Astrocyte (in vitro differentiated cells and primary cell): ENCODE data around the gene TPO. TPM values are rescaled to one million over a fixed set of nuclear protein-coding genes. Genes with fewer than 3 reads are reported as not detected.

Experiments
- DNase-seq: peaks from one replicate; pipeline ENCODE4 v3.0.0-alpha.2; 2010; ENCODE audit warnings: low read depth
- FAIRE-seq: peaks from 2 replicates; lab custom pipeline; 2011; peaks lifted over from hg19 to GRCh38; lab: Jason Lieb, UNC
- H2AFZ ChIP-seq: 2 replicates; pipeline ENCODE4 v1.6.0; 2012; ENCODE audit warnings: low read depth, low read length, inconsistent platforms
- H3K27ac ChIP-seq: 2 replicates; pipeline ENCODE4 v1.5.1; 2011; ENCODE audit warnings: low read depth, low read length, inconsistent platforms
- H3K27me3 ChIP-seq: 2 replicates; pipeline ENCODE4 v1.6.0; 2011; ENCODE audit warnings: low read length, inconsistent platforms; ENCODE audit not compliant: insufficient read depth
- H3K36me3 ChIP-seq: 2 replicates; pipeline ENCODE4 v1.5.1; 2011; ENCODE audit warnings: low read length, inconsistent platforms; ENCODE audit not compliant: insufficient read depth
- H3K4me1 ChIP-seq: 2 replicates; pipeline ENCODE4 v1.5.1; 2011; ENCODE audit warnings: low read length, inconsistent platforms; ENCODE audit not compliant: insufficient read depth
- H3K4me2 ChIP-seq: 2 replicates; pipeline ENCODE4 v1.6.0; 2012; ENCODE audit warnings: low read length, inconsistent platforms
- H3K4me3 ChIP-seq: 2 replicates; pipeline ENCODE4 v1.5.1; 2011; ENCODE audit warnings: low read depth, mild to moderate bottlenecking, low read length, inconsistent platforms; ENCODE audit not compliant: insufficient read depth
- H3K79me2 ChIP-seq: 2 replicates; pipeline ENCODE4 v1.6.0; 2012; ENCODE audit warnings: mild to moderate bottlenecking, low read length, inconsistent platforms; ENCODE audit not compliant: insufficient read depth
- H3K9ac ChIP-seq: 2 replicates; pipeline ENCODE4 v1.6.0; 2012; ENCODE audit warnings: mild to moderate bottlenecking, low read length, inconsistent platforms
- H3K9me3 ChIP-seq: 2 replicates; pipeline ENCODE4 v1.5.1; 2012; ENCODE audit warnings: low read depth, mild to moderate bottlenecking, low read length, inconsistent platforms; ENCODE audit not compliant: insufficient read depth
- H4K20me1 ChIP-seq: 2 replicates; pipeline ENCODE4 v1.6.0; 2012; ENCODE audit warnings: low read length, inconsistent platforms; ENCODE audit not compliant: insufficient read depth
- H3K27ac Mint-ChIP-seq: one replicate; pipeline ENCODE4 v1.8.0; 2021; ENCODE audit warnings: mild to moderate bottlenecking, mixed read lengths; ENCODE audit not compliant: unreplicated experiment
- H3K27me3 Mint-ChIP-seq: one replicate; pipeline ENCODE4 v1.8.0; 2021; ENCODE audit warnings: low read depth, mixed read lengths; ENCODE audit not compliant: unreplicated experiment
- H3K36me3 Mint-ChIP-seq: one replicate; pipeline ENCODE4 v1.8.0; 2021; ENCODE audit warnings: low read depth, mixed read lengths; ENCODE audit not compliant: unreplicated experiment
- H3K4me1 Mint-ChIP-seq: one replicate; pipeline ENCODE4 v1.8.0; 2021; ENCODE audit warnings: low read depth, mixed read lengths; ENCODE audit not compliant: unreplicated experiment
- H3K4me3 Mint-ChIP-seq: one replicate; pipeline ENCODE4 v1.8.0; 2021; ENCODE audit warnings: mild to moderate bottlenecking, moderate library complexity, mixed read lengths; ENCODE audit not compliant: unreplicated experiment
- H3K9me3 Mint-ChIP-seq: one replicate; pipeline ENCODE4 v1.8.0; 2021; ENCODE audit warnings: mild to moderate bottlenecking, mixed read lengths; ENCODE audit not compliant: unreplicated experiment
- EZH2 ChIP-seq: IDR thresholded peaks from 2 replicates; pipeline ENCODE4 v1.6.1; 2012; ENCODE audit warnings: mild to moderate bottlenecking, low read length, inconsistent platforms; ENCODE audit not compliant: insufficient read depth
- total RNA-seq: library from RNA; stranded (reverse); gene quantifications from 2 replicates; pipeline ENCODE4 v1.2.1, GENCODE V29; 2021
- TF ChIP-seq, protein P1 (sequence below): IDR thresholded peaks from 2 replicates; pipeline ENCODE4 v1.5.1; 2011; ENCODE audit warnings: low read depth, mild to moderate bottlenecking, inconsistent platforms, low read length, moderate library complexity; ENCODE audit not compliant: insufficient read depth

TPO gene
- total RNA-seq, 1 donor from 2014 or later: not detected

DNA sequence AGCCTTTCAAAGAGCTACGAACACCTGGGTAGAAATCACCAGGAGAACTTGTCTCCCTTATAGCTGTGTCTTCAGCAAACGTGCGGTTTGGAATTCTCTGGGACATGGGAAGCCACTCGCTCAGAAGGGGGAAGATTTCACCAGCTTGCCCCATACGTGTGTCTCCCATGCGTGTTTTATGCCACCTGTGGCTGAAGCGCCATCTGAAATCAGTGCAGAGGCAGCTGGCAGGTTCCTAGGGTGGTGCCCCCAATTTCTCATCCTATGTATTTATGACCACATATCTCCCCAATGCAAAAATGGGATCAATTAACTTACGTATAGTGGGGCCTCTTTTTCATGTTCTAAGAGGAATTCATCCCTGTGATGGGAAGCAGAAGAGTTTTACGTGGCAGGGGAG lies 81.6 kb downstream of the TPO start:
- no peak overlapping the region for H3K27ac ChIP-seq
- no peaks in the 10 kb centered on the region for H3K36me3 Mint-ChIP-seq
- no peak overlapping the region for H3K4me3 ChIP-seq
- no peak overlapping the region for H3K27ac Mint-ChIP-seq
- H3K27me3 Mint-ChIP-seq: peaks cover 42% of the 10 kb centered on the region
- H3K79me2 ChIP-seq: no peaks in the 10 kb centered on the region
- DNase-seq: no peak
- no peaks in the 10 kb centered on the region for H3K9me3 ChIP-seq
- H3K36me3 ChIP-seq: no peaks in the 10 kb centered on the region
- H3K4me3 Mint-ChIP-seq: no peak overlapping the region
- FAIRE-seq: no peak
- no peak overlapping the region for H3K9ac ChIP-seq
- no peaks in the 10 kb centered on the region for H4K20me1 ChIP-seq
- no peak overlapping the region for H3K4me2 ChIP-seq
- H3K9me3 Mint-ChIP-seq: no peaks in the 10 kb centered on the region
- H2AFZ ChIP-seq: no peak overlapping the region
- H3K4me1 Mint-ChIP-seq: no peaks in the 10 kb centered on the region
- no peaks in the 10 kb centered on the region for H3K27me3 ChIP-seq
- TF ChIP-seq EZH2: no peak
- TF ChIP-seq, protein P1, sequence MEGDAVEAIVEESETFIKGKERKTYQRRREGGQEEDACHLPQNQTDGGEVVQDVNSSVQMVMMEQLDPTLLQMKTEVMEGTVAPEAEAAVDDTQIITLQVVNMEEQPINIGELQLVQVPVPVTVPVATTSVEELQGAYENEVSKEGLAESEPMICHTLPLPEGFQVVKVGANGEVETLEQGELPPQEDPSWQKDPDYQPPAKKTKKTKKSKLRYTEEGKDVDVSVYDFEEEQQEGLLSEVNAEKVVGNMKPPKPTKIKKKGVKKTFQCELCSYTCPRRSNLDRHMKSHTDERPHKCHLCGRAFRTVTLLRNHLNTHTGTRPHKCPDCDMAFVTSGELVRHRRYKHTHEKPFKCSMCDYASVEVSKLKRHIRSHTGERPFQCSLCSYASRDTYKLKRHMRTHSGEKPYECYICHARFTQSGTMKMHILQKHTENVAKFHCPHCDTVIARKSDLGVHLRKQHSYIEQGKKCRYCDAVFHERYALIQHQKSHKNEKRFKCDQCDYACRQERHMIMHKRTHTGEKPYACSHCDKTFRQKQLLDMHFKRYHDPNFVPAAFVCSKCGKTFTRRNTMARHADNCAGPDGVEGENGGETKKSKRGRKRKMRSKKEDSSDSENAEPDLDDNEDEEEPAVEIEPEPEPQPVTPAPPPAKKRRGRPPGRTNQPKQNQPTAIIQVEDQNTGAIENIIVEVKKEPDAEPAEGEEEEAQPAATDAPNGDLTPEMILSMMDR: no peak
- H3K4me1 ChIP-seq: no peaks in the 10 kb centered on the region

DNA sequence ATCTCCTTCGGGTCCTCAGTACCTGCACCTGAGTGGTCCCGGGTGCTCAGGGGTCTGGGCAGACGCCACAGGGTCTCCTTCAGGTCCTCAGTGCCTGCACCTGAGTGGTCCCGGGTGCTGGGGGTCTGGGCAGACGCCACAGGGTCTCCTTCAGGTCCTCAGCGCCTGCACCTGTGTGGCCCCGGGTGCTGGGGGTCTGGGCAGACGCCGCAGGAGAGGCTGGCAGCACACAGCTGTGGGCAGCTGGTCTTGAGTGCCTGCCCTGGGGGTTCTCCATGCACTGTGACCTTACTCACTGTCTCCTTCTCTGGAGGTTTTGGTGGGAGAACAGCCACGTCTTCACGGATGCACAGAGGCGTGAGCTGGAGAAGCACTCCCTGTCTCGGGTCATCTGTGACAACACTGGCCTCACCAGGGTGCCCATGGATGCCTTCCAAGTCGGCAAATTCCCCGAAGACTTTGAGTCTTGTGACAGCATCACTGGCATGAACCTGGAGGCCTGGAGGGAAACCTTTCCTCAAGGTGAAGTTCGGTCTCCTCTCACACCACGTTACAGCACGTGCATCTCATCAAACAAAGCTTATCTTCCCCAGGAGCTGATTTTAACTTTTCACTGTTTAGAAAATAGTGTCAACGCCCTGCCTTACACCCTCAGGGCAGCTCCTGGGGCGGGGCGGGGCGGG lies 82.6 kb downstream of the TPO start:
- no peak overlapping the region for H3K4me3 Mint-ChIP-seq
- Histone ChIP-seq H3K36me3 (no peaks in the 10 kb centered on the region), H3K4me3 (no peak overlapping the region), H3K4me1 (no peaks in the 10 kb centered on the region), H3K9me3 (no peaks in the 10 kb centered on the region), H2AFZ (no peak overlapping the region), H3K4me2 (no peak overlapping the region), H3K9ac (no peak overlapping the region), H4K20me1 (no peaks in the 10 kb centered on the region), H3K27ac (no peak overlapping the region), H3K79me2 (no peaks in the 10 kb centered on the region), H3K27me3 (no peaks in the 10 kb centered on the region)
- H3K27ac Mint-ChIP-seq: no peak overlapping the region
- H3K9me3 Mint-ChIP-seq: no peaks in the 10 kb centered on the region
- FAIRE-seq (no peak), DNase-seq (no peak)
- H3K4me1 Mint-ChIP-seq: no peaks in the 10 kb centered on the region
- H3K27me3 Mint-ChIP-seq: peaks cover 38% of the 10 kb centered on the region
- TF ChIP-seq EZH2: no peak
- TF ChIP-seq, protein P1: no peak
- no peaks in the 10 kb centered on the region for H3K36me3 Mint-ChIP-seq

DNA sequence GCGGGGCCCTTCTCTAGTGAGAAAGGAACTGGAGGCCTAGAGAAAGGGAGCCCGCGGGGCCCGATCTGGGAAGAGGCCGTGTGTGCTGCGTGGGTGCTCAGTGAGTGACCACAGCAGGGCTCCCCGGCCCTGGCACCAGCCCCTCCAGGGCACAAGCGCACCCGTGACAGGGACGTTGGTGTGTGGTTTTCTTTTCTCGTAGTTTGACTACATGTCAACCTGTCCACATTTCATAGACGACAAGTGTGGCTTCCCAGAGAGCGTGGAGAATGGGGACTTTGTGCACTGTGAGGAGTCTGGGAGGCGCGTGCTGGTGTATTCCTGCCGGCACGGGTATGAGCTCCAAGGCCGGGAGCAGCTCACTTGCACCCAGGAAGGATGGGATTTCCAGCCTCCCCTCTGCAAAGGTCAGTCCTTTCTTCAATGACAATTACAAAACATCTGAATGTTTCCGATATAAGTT lies 83.1 kb downstream of the TPO start:
- Mint-ChIP-seq H3K36me3 (no peaks in the 10 kb centered on the region), H3K9me3 (no peaks in the 10 kb centered on the region), H3K4me3 (no peak overlapping the region), H3K4me1 (no peaks in the 10 kb centered on the region), H3K27ac (no peak overlapping the region), H3K27me3 (peaks cover 38% of the 10 kb centered on the region)
- no peak overlapping the region for H2AFZ ChIP-seq
- no peaks in the 10 kb centered on the region for H3K79me2 ChIP-seq
- TF ChIP-seq EZH2: no peak
- TF ChIP-seq, protein P1: no peak
- H4K20me1 ChIP-seq: no peaks in the 10 kb centered on the region
- no peak overlapping the region for H3K4me2 ChIP-seq
- H3K4me3 ChIP-seq: no peak overlapping the region
- no peaks in the 10 kb centered on the region for H3K27me3 ChIP-seq
- no peak overlapping the region for H3K9ac ChIP-seq
- FAIRE-seq (no peak), DNase-seq (no peak)
- no peaks in the 10 kb centered on the region for H3K4me1 ChIP-seq
- no peaks in the 10 kb centered on the region for H3K9me3 ChIP-seq
- no peak overlapping the region for H3K27ac ChIP-seq
- no peaks in the 10 kb centered on the region for H3K36me3 ChIP-seq
